NOMO-1 treated with dmso at 0.1 percent for 144 hours (cell line): ENCODE results near the gene SLC39A6.
"Not testable (repeated sequence)": the region's sequence is repeated elsewhere in the genome, so short reads cannot be mapped to it uniquely, and the experiment has no call there.

ENCODE experiments used
- DNase-seq: peaks from one replicate; lab custom pipeline; 2025; ENCODE audit not compliant: unreplicated experiment; lab: John Stamatoyannopoulos, UW

SLC39A6 gene

DNA sequence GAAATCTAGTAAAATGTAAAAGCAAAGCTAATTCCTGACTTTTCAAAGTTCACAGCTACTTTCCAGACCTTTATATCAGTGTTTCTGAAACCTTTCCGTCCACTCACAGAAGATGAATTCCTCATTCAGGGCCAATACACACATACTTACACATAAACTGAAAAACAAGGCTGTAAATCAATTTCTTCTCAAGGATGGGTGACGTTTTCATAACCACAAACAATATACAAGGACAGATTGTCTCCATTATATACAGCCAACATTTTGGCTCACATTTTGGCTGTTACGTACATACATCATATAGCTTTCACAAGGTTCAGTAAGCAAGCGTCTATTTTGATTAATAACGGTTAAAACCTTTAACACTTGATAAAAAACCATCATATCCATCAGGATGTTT, 63.1 kb downstream of the SLC39A6 start:
- no peak for DNase-seq

DNA sequence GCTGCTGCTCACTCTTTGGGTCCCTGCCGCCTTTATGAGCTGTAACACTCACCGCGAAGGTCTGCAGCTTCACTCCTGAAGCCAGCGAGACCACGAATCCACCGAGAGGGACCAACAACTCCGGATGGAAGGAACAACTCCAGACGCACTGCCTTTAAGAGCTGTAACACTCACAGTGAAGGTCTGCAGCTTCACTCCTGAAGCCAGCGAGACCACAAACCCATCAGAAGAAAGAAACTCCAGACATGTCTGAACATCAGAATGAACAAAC, 64.4 kb downstream of the SLC39A6 start:
- not testable (repeated sequence) for DNase-seq

DNA sequence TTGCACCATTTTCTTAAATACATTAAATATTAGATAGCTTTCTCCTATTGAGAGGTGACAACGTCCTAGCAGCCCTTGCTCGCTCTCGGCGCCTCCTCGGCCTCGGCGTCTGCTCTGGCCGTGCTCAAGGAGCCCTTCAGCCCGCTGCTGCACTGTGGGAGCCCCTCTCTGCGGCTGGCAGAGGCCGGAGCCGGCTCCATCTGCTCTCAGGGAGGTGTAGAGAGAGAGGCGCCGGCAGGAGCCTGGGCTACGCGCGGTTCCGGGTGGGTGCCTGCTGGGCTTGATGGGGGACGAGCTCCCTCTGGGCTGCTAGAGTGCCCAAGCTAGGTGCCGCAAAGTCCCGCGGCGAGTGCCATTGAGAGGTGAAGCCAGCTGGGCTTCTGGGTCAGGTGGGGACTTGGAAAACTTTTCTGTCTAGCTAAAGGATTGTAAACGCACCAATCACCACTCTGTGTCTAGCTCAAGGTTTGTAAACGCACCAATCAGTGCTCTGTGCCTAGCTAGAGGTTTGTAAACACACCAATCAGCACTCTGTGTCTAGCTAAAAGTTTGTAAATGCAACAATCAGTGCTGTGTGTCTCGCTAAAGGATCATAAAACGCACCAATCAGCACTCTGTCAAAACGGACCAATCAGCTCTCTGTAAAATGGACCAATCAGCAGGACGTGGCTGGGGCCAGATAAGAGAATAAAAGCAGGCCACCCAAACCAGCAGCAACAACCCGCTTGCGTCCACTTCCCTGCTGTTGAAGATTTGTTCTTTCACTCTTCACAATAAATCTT, 64.9 kb downstream of the SLC39A6 start:
- DNase-seq, result no peak

DNA sequence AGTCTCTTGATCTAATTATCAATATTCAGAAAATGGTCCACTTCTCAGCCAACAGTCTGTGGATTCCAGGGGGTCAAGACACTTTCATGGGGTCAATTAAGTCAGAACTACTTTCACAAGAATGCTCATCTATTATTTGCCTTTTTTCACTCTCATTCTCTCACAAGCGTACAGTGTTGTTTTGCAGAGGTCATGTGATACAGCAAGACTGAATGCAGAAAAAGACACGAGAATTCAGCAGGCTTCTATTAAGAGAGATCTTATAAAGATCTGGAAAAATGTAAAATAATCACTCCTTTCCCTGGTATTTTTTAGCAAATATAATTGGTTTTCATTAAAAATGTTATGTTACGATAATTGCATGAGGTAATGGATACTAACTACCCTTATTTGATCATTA, 70.5 kb downstream of the SLC39A6 start:
- no peak for DNase-seq
